SK-N-SH treated with all-trans-retinoic acid at 6 μM for 48 hours (cell line): Measurements from ENCODE around the gene ZFP42.

ENCODE experiments used
- ATAC-seq: fragments of 200-7000 bp; cut with Tn5 transposase; 3 replicates; pipeline ENCODE4 v1.9.1; 2020; ENCODE audit warnings: mild to moderate bottlenecking, moderate library complexity
- ARNTL ChIP-seq: fragments of 450-650 bp; formaldehyde crosslinking; IDR thresholded peaks from 2 replicates; pipeline ENCODE4 v1.5.0; 2020; ENCODE audit warnings: low read depth, mild to moderate bottlenecking, moderate library complexity, borderline replicate concordance
- BACH2 ChIP-seq: fragments of 250-450 bp; sonication (Bioruptor Pico); IDR thresholded peaks from 2 replicates; pipeline ENCODE4 v1.9.0; 2021; ENCODE audit warnings: mild to moderate bottlenecking, borderline replicate concordance
- CREB5 ChIP-seq: fragments of 250-450 bp; sonication (Bioruptor Pico); IDR thresholded peaks from 2 replicates; pipeline ENCODE4 v1.5.1; 2020; ENCODE audit warnings: low read depth, mild to moderate bottlenecking, moderate library complexity
- CSDC2 ChIP-seq: fragments of 250-450 bp; sonication (Bioruptor Pico); IDR thresholded peaks from 2 replicates; pipeline ENCODE4 v1.5.0; 2020; ENCODE audit warnings: mild to moderate bottlenecking, moderate library complexity
- CSRNP3 ChIP-seq: fragments of 250-450 bp; sonication (Bioruptor Pico); IDR thresholded peaks from 2 replicates; pipeline ENCODE4 v1.5.1; 2021; ENCODE audit warnings: mild to moderate bottlenecking, moderate library complexity
- ESRRG ChIP-seq: fragments of 250-450 bp; sonication (Bioruptor Pico); IDR thresholded peaks from 2 replicates; pipeline ENCODE4 v1.6.1; 2021; ENCODE audit warnings: mild to moderate bottlenecking
- ISL1 ChIP-seq: fragments of 250-450 bp; sonication (Bioruptor Pico); IDR thresholded peaks from 2 replicates; pipeline ENCODE4 v2.1.2; 2022; ENCODE audit warnings: mild to moderate bottlenecking, moderate library complexity
- OSR1 ChIP-seq: fragments of 250-450 bp; sonication (Bioruptor Pico); IDR thresholded peaks from 2 replicates; pipeline ENCODE4 v1.8.0; 2022; ENCODE audit warnings: moderate library complexity, mild to moderate bottlenecking, inconsistent platforms
- PATZ1 ChIP-seq: fragments of 250-450 bp; sonication (Bioruptor Pico); IDR thresholded peaks from 2 replicates; pipeline ENCODE4 v1.8.0; 2020; ENCODE audit warnings: mild to moderate bottlenecking, moderate library complexity, borderline replicate concordance
- POU6F1 ChIP-seq: fragments of 250-450 bp; sonication (Bioruptor Pico); IDR thresholded peaks from 2 replicates; pipeline ENCODE4 v1.8.0; 2021; ENCODE audit warnings: low read depth, mild to moderate bottlenecking, moderate library complexity, borderline replicate concordance
- PPARA ChIP-seq: fragments of 250-450 bp; sonication (Bioruptor Pico); IDR thresholded peaks from 2 replicates; pipeline ENCODE4 v1.5.0; 2020; ENCODE audit warnings: mild to moderate bottlenecking, borderline replicate concordance
- RARB ChIP-seq: fragments of 250-450 bp; sonication (Bioruptor Pico); IDR thresholded peaks from 2 replicates; pipeline ENCODE4 v1.8.0; 2021; ENCODE audit warnings: mild to moderate bottlenecking, moderate library complexity
- SNAI2 ChIP-seq: fragments of 250-450 bp; sonication (Bioruptor Pico); IDR thresholded peaks from 2 replicates; pipeline ENCODE4 v1.5.0; 2020; ENCODE audit warnings: mild to moderate bottlenecking, moderate library complexity
- TCF4 ChIP-seq: fragments of 250-450 bp; sonication (Bioruptor Pico); IDR thresholded peaks from 2 replicates; pipeline ENCODE4 v1.8.0; 2021; ENCODE audit warnings: mild to moderate bottlenecking, moderate library complexity, borderline replicate concordance
- TSHZ2 ChIP-seq: fragments of 250-450 bp; sonication (Bioruptor Pico); IDR thresholded peaks from 2 replicates; pipeline ENCODE4 v1.5.0; 2020; ENCODE audit warnings: mild to moderate bottlenecking, moderate library complexity
- ZC3H10 ChIP-seq: fragments of 250-450 bp; sonication (Bioruptor Pico); IDR thresholded peaks from 2 replicates; pipeline ENCODE4 v1.5.1; 2021; ENCODE audit warnings: mild to moderate bottlenecking, moderate library complexity
- ZFP3 ChIP-seq: fragments of 250-450 bp; sonication (Bioruptor Pico); IDR thresholded peaks from 2 replicates; pipeline ENCODE4 v1.5.0; 2020; ENCODE audit warnings: mild to moderate bottlenecking, moderate library complexity
- ZFP30 ChIP-seq: fragments of 450-650 bp; formaldehyde crosslinking; IDR thresholded peaks from 2 replicates; pipeline ENCODE4 v1.5.0; 2022; ENCODE audit warnings: mild to moderate bottlenecking, moderate library complexity
- ZNF70 ChIP-seq: fragments of 450-650 bp; formaldehyde crosslinking; IDR thresholded peaks from 2 replicates; pipeline ENCODE4 v1.5.0; 2020; ENCODE audit warnings: mild to moderate bottlenecking, moderate library complexity

Gene ZFP42

GRCh38 chr4:187965726-187966125 is 29.8 kb upstream of the ZFP42 start:
- ATAC-seq, result no peak
- no peak for TF ChIP-seq BACH2 (CRISPR knock-in tag)
- no peak for TF ChIP-seq RARB (CRISPR knock-in tag)
- no peak for TF ChIP-seq CREB5 (CRISPR knock-in tag)
- no peak for TF ChIP-seq CSRNP3 (CRISPR knock-in tag)
- no peak for TF ChIP-seq PATZ1 (CRISPR knock-in tag)
- TF ChIP-seq CSDC2, result no peak
- TF ChIP-seq ESRRG, result no peak
- no peak for TF ChIP-seq PPARA
- no peak for TF ChIP-seq POU6F1 (CRISPR knock-in tag)
- no peak for TF ChIP-seq ZFP3 (CRISPR knock-in tag)
- TF ChIP-seq TSHZ2 (CRISPR knock-in tag), result no peak
- no peak for TF ChIP-seq ARNTL (CRISPR knock-in tag)
- TF ChIP-seq ZNF70, result no peak
- no peak for TF ChIP-seq OSR1 (CRISPR knock-in tag)
- TF ChIP-seq ZC3H10, result no peak

GRCh38 chr4:187972135-187972534 is 23.4 kb upstream of the ZFP42 start:
- TF ChIP-seq PATZ1 (CRISPR knock-in tag) (no peak), ESRRG (no peak), TSHZ2 (CRISPR knock-in tag) (no peak), ZC3H10 (no peak), TCF4 (no peak), ZNF70 (no peak), ZFP3 (CRISPR knock-in tag) (no peak), ZFP30 (CRISPR knock-in tag) (no peak), CSRNP3 (CRISPR knock-in tag) (no peak), RARB (CRISPR knock-in tag) (no peak), ARNTL (CRISPR knock-in tag) (no peak), POU6F1 (CRISPR knock-in tag) (no peak), CREB5 (CRISPR knock-in tag) (no peak), BACH2 (CRISPR knock-in tag) (no peak), ISL1 (no peak), SNAI2 (CRISPR knock-in tag) (no peak)
- ATAC-seq, result no peak
